Measurements from ENCODE around the gene CYB561D1.
"Not testable (repeated sequence)": the region's sequence is repeated elsewhere in the genome, so short reads cannot be mapped to it uniquely, and the experiment has no call there.

Gene CYB561D1

GRCh38 chr1:109472779-109473178, 21.1 kb upstream of the CYB561D1 start:
- H4K20me1 ChIP-seq (ENCODE audit: insufficient read depth, low read length, poor library complexity, severe bottlenecking) = no peaks in the 10 kb centered on the region
- H3K4me3 ChIP-seq (ENCODE audit: low read length, poor library complexity, severe bottlenecking) = no peak overlapping the region
- H3F3A ChIP-seq (ENCODE audit: low read depth) = no peaks in the 10 kb centered on the region
- no peaks in the 10 kb centered on the region for H3K9me2 ChIP-seq (replicated peaks; ENCODE audit: low read depth, low read length)
- H3K79me2 ChIP-seq (ENCODE audit: insufficient read depth, low read length) = no peaks in the 10 kb centered on the region
- no peak overlapping the region for H3K9ac ChIP-seq (ENCODE audit: low read depth, low read length, poor library complexity, severe bottlenecking)
- TF ChIP-seq CTCF (conservative IDR thresholded peaks at IDR 0.05; ENCODE audit: low read length) (no peak), EZH2phosphoT487 (IDR thresholded peaks at IDR 0.05; ENCODE audit: borderline replicate concordance) (no peak)
- no peaks in the 10 kb centered on the region for H3K27me3 ChIP-seq (ENCODE audit: insufficient read depth, low read length, poor library complexity, severe bottlenecking)
- peaks cover 6% of the 10 kb centered on the region for H3K4me1 ChIP-seq (ENCODE audit: insufficient read depth, low read length, poor library complexity, severe bottlenecking)
- H2AFZ ChIP-seq (ENCODE audit: low read length) = no peak overlapping the region
- H3K4me2 ChIP-seq (ENCODE audit: low read depth, low read length, poor library complexity, severe bottlenecking) = no peak overlapping the region
- H3K36me3 ChIP-seq (ENCODE audit: insufficient read depth, low read length) = no peaks in the 10 kb centered on the region
- H3K9me3 ChIP-seq (ENCODE audit: insufficient read depth, low read depth, low read length) = no peaks in the 10 kb centered on the region

GRCh38 chr1:109473284-109474057, 20.4 kb upstream of the CYB561D1 start:
- H3K4me2 ChIP-seq (ENCODE audit: low read depth, low read length, poor library complexity, severe bottlenecking); H3K27me3 ChIP-seq (ENCODE audit: insufficient read depth, low read length, poor library complexity, severe bottlenecking); H3F3A ChIP-seq (ENCODE audit: low read depth); H3K79me2 ChIP-seq (ENCODE audit: insufficient read depth, low read length); H3K9ac ChIP-seq (ENCODE audit: low read depth, low read length, poor library complexity, severe bottlenecking); H3K9me3 ChIP-seq (ENCODE audit: insufficient read depth, low read depth, low read length); H3K9me2 ChIP-seq (replicated peaks; ENCODE audit: low read depth, low read length); H2AFZ ChIP-seq (ENCODE audit: low read length); H4K20me1 ChIP-seq (ENCODE audit: insufficient read depth, low read length, poor library complexity, severe bottlenecking); H3K4me3 ChIP-seq (ENCODE audit: low read length, poor library complexity, severe bottlenecking); H3K36me3 ChIP-seq (ENCODE audit: insufficient read depth, low read length): not testable (repeated sequence)
- H3K4me1 ChIP-seq (ENCODE audit: insufficient read depth, low read length, poor library complexity, severe bottlenecking) = peaks cover 11% of the 10 kb centered on the region

GRCh38 chr1:109474697-109475096, 19.2 kb upstream of the CYB561D1 start:
- no peaks in the 10 kb centered on the region for H3K27me3 ChIP-seq (ENCODE audit: insufficient read depth, low read length, poor library complexity, severe bottlenecking)
- no peak for TF ChIP-seq EZH2phosphoT487 (IDR thresholded peaks at IDR 0.05; ENCODE audit: borderline replicate concordance)
- no peak for TF ChIP-seq CTCF (conservative IDR thresholded peaks at IDR 0.05; ENCODE audit: low read length)
- H4K20me1 ChIP-seq (ENCODE audit: insufficient read depth, low read length, poor library complexity, severe bottlenecking) = no peaks in the 10 kb centered on the region
- H3K4me2 ChIP-seq (ENCODE audit: low read depth, low read length, poor library complexity, severe bottlenecking) = no peak overlapping the region
- no peaks in the 10 kb centered on the region for H3F3A ChIP-seq (ENCODE audit: low read depth)
- H3K4me3 ChIP-seq (ENCODE audit: low read length, poor library complexity, severe bottlenecking) = no peak overlapping the region
- H3K4me1 ChIP-seq (ENCODE audit: insufficient read depth, low read length, poor library complexity, severe bottlenecking) = peaks cover 9% of the 10 kb centered on the region
- H3K9me3 ChIP-seq (ENCODE audit: insufficient read depth, low read depth, low read length) = no peaks in the 10 kb centered on the region
- H3K79me2 ChIP-seq (ENCODE audit: insufficient read depth, low read length) = no peaks in the 10 kb centered on the region
- H3K36me3 ChIP-seq (ENCODE audit: insufficient read depth, low read length) = no peaks in the 10 kb centered on the region
- H3K9me2 ChIP-seq (replicated peaks; ENCODE audit: low read depth, low read length) = no peaks in the 10 kb centered on the region
- no peak overlapping the region for H2AFZ ChIP-seq (ENCODE audit: low read length)
- H3K9ac ChIP-seq (ENCODE audit: low read depth, low read length, poor library complexity, severe bottlenecking) = no peak overlapping the region

- no peaks in the 10 kb centered on the region for H3K36me3 ChIP-seq (ENCODE audit: insufficient read depth, low read length)
- H3K9ac ChIP-seq (ENCODE audit: low read depth, low read length, poor library complexity, severe bottlenecking) = no peak overlapping the region
- H3F3A ChIP-seq (ENCODE audit: low read depth) = no peaks in the 10 kb centered on the region
- no peaks in the 10 kb centered on the region for H3K27me3 ChIP-seq (ENCODE audit: insufficient read depth, low read length, poor library complexity, severe bottlenecking)
- H3K4me1 ChIP-seq (ENCODE audit: insufficient read depth, low read length, poor library complexity, severe bottlenecking) = peaks cover 9% of the 10 kb centered on the region
- H3K9me2 ChIP-seq (replicated peaks; ENCODE audit: low read depth, low read length) = no peaks in the 10 kb centered on the region
- no peak overlapping the region for H2AFZ ChIP-seq (ENCODE audit: low read length)
- no peak overlapping the region for H3K4me2 ChIP-seq (ENCODE audit: low read depth, low read length, poor library complexity, severe bottlenecking)
- no peak overlapping the region for H3K4me3 ChIP-seq (ENCODE audit: low read length, poor library complexity, severe bottlenecking)
- no peaks in the 10 kb centered on the region for H3K9me3 ChIP-seq (ENCODE audit: insufficient read depth, low read depth, low read length)
- no peak for TF ChIP-seq EZH2phosphoT487 (IDR thresholded peaks at IDR 0.05; ENCODE audit: borderline replicate concordance)
- TF ChIP-seq CTCF (conservative IDR thresholded peaks at IDR 0.05; ENCODE audit: low read length) = no peak
- no peaks in the 10 kb centered on the region for H4K20me1 ChIP-seq (ENCODE audit: insufficient read depth, low read length, poor library complexity, severe bottlenecking)
- no peaks in the 10 kb centered on the region for H3K79me2 ChIP-seq (ENCODE audit: insufficient read depth, low read length)
These were observed 18.6 kb upstream of the CYB561D1 start for GRCh38 chr1:109475261-109475660.

Measured in Loucy (cell line).